ENCODE data around the gene PBX3.

PBX3 gene

DNA sequence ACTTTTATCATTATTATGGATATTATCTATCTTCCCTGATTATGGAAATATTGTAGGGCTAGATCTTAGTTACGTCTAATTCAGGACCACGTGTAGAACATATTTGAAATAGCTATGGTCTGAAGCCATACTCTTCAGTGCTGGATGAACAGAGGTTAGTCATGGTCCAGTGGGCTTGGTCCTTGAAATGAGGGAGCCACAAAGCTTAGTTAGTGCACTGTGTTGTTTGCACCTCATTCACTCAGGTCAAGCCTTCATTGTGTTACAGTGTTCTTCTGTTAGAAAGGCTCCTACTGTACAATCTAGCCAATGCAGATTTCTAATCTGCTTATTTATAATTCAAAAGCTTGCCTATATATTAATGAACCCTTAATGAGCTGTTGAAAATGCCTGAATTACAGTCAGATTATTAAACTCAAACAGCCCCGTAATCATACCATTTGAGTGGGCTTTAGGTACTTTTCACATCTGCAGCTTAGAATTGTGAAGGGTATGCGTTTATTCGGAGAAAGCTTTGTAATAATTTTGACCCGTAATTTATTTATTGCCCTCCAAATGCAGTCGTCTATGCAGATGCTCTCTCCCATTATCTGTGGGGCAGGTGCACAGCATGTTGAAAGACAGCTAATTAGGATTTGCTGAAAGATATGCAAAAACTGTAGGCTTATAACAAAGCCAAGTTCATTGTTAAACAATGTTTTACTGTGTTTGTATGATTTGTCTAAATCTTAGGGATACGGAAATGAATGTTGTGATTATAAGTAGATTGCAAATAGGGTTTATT is 164.9 kb downstream of the PBX3 start:
- H3K27me3 ChIP-seq (ENCODE audit: low read length), result no peaks in the 10 kb centered on the region
- H3K36me3 ChIP-seq (ENCODE audit: low read length), result no peaks in the 10 kb centered on the region
- H3K27ac ChIP-seq (ENCODE audit: low read depth, low read length), result no peak overlapping the region
- H3K9me2 ChIP-seq (replicated peaks; ENCODE audit: insufficient read depth, low read length), result no peaks in the 10 kb centered on the region
- H3K9ac ChIP-seq (ENCODE audit: low read length), result no peak overlapping the region
- H3K9me3 ChIP-seq (ENCODE audit: insufficient read depth, low read length), result no peaks in the 10 kb centered on the region
- H3K79me2 ChIP-seq (ENCODE audit: insufficient read depth, low read length), result no peaks in the 10 kb centered on the region
- no peak overlapping the region for H2AFZ ChIP-seq (ENCODE audit: low read depth, low read length, severe bottlenecking)
- no peak overlapping the region for H3K4me2 ChIP-seq (ENCODE audit: low read depth, low read length, poor library complexity, severe bottlenecking)
- TF ChIP-seq, protein P1, sequence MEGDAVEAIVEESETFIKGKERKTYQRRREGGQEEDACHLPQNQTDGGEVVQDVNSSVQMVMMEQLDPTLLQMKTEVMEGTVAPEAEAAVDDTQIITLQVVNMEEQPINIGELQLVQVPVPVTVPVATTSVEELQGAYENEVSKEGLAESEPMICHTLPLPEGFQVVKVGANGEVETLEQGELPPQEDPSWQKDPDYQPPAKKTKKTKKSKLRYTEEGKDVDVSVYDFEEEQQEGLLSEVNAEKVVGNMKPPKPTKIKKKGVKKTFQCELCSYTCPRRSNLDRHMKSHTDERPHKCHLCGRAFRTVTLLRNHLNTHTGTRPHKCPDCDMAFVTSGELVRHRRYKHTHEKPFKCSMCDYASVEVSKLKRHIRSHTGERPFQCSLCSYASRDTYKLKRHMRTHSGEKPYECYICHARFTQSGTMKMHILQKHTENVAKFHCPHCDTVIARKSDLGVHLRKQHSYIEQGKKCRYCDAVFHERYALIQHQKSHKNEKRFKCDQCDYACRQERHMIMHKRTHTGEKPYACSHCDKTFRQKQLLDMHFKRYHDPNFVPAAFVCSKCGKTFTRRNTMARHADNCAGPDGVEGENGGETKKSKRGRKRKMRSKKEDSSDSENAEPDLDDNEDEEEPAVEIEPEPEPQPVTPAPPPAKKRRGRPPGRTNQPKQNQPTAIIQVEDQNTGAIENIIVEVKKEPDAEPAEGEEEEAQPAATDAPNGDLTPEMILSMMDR (IDR thresholded peaks at IDR 0.05; ENCODE audit: insufficient read depth, low read length, poor library complexity, severe bottlenecking), result no peak
- TF ChIP-seq EZH2phosphoT487 (conservative IDR thresholded peaks at IDR 0.05; ENCODE audit: low read length), result no peak
- no peak overlapping the region for H3K4me3 ChIP-seq (ENCODE audit: insufficient read depth, low read length, poor library complexity, severe bottlenecking)
- 0 out of 2 replicates have a peak, but pooled peaks cover 3% of the 10 kb centered on the region for H3F3A ChIP-seq (ENCODE audit: insufficient read depth)
- 0 out of 2 replicates have a peak, but pooled peaks cover 5% of the 10 kb centered on the region for H4K20me1 ChIP-seq (ENCODE audit: low read depth, low read length)

- 0 out of 2 replicates have a peak, but pooled peaks cover 2% of the 10 kb centered on the region for H4K20me1 ChIP-seq (ENCODE audit: low read depth, low read length)
- no peaks in the 10 kb centered on the region for H3K36me3 ChIP-seq (ENCODE audit: low read length)
- no peaks in the 10 kb centered on the region for H3K27me3 ChIP-seq (ENCODE audit: low read length)
- no peaks in the 10 kb centered on the region for H3K79me2 ChIP-seq (ENCODE audit: insufficient read depth, low read length)
- H3K9me3 ChIP-seq (ENCODE audit: insufficient read depth, low read length), result no peaks in the 10 kb centered on the region
- H3K4me3 ChIP-seq (ENCODE audit: insufficient read depth, low read length, poor library complexity, severe bottlenecking), result no peak overlapping the region
- no peak overlapping the region for H2AFZ ChIP-seq (ENCODE audit: low read depth, low read length, severe bottlenecking)
- H3F3A ChIP-seq (ENCODE audit: insufficient read depth), result 0 out of 2 replicates have a peak, but pooled peaks cover 3% of the 10 kb centered on the region
- no peak overlapping the region for H3K27ac ChIP-seq (ENCODE audit: low read depth, low read length)
- H3K4me2 ChIP-seq (ENCODE audit: low read depth, low read length, poor library complexity, severe bottlenecking), result no peak overlapping the region
- TF ChIP-seq, protein P1 (IDR thresholded peaks at IDR 0.05; ENCODE audit: insufficient read depth, low read length, poor library complexity, severe bottlenecking), result no peak
- no peak for TF ChIP-seq EZH2phosphoT487 (conservative IDR thresholded peaks at IDR 0.05; ENCODE audit: low read length)
- no peaks in the 10 kb centered on the region for H3K9me2 ChIP-seq (replicated peaks; ENCODE audit: insufficient read depth, low read length)
- no peak overlapping the region for H3K9ac ChIP-seq (ENCODE audit: low read length)
Observed at GRCh38 chr9:125912667-125913066, 165.5 kb downstream of the PBX3 start.

DNA sequence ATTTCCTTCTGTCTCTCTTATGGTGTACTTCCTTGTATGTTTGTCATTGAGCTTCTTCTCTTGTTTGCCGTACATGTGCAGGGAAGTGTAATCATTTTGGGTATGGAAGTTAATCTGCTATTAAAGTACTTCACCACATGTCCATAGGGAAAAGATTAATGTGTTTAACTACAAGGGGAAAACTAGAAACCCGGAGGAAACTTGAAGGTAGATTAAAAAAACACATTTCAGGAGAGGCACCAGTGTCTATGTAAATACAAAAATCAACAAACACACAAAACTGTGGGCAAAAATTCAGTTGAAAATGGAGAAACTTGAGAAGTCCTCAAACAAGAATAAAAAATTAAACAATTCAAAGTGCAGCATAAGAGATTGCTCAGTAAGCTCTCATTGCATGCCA is 166.4 kb downstream of the PBX3 start:
- Histone ChIP-seq H3F3A (ENCODE audit: insufficient read depth) (0 out of 2 replicates have a peak, but pooled peaks cover 3% of the 10 kb centered on the region), H3K9me3 (ENCODE audit: insufficient read depth, low read length) (no peaks in the 10 kb centered on the region), H3K4me3 (ENCODE audit: insufficient read depth, low read length, poor library complexity, severe bottlenecking) (no peak overlapping the region), H4K20me1 (ENCODE audit: low read depth, low read length) (no peaks in the 10 kb centered on the region), H3K4me2 (ENCODE audit: low read depth, low read length, poor library complexity, severe bottlenecking) (no peak overlapping the region), H3K9me2 (replicated peaks; ENCODE audit: insufficient read depth, low read length) (no peaks in the 10 kb centered on the region), H3K27ac (ENCODE audit: low read depth, low read length) (no peak overlapping the region), H2AFZ (ENCODE audit: low read depth, low read length, severe bottlenecking) (no peak overlapping the region), H3K79me2 (ENCODE audit: insufficient read depth, low read length) (no peaks in the 10 kb centered on the region), H3K9ac (ENCODE audit: low read length) (no peak overlapping the region), H3K36me3 (ENCODE audit: low read length) (no peaks in the 10 kb centered on the region), H3K27me3 (ENCODE audit: low read length) (no peaks in the 10 kb centered on the region)
- no peak for TF ChIP-seq EZH2phosphoT487 (conservative IDR thresholded peaks at IDR 0.05; ENCODE audit: low read length)
- TF ChIP-seq, protein P1 (IDR thresholded peaks at IDR 0.05; ENCODE audit: insufficient read depth, low read length, poor library complexity, severe bottlenecking), result no peak
